ENCODE results near the gene SSTR5.

DNA sequence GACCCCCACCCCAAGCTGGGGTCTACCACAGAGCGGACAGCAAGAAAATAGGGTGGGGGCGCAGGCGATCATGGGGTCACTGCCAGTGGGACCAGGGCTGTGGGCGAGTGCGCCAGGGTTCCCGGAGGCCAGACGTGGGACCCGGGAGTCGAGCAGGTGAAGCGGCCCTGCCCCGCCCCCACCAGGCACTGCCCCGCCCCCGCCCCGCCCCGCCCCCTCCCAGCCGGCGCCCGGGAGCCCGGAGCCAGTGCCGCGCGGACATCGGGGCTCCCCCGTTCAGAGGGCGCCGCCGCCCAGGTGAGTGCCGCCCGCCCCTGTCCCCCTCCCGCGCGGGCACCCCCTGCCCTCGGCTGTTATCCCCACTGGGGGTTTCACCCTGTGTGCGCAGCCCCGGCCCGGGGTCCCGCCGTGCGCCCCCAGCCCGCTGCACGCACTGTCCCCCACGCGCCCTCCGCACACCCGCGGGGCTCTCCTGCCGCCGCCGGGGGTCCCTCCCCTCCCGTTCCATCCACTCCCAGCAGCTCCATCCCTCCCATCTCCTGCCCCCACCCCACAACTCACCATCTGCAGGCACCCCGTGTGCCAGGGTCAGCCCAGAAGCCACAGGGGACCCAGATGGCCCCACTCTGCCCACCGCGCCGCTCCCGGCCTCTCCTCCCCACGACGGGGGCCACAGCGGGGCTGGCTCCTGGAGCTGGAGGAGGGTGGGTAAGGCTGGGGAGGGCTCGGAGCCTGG, at the start of gene SSTR5:
- TF ChIP-seq, protein P1, sequence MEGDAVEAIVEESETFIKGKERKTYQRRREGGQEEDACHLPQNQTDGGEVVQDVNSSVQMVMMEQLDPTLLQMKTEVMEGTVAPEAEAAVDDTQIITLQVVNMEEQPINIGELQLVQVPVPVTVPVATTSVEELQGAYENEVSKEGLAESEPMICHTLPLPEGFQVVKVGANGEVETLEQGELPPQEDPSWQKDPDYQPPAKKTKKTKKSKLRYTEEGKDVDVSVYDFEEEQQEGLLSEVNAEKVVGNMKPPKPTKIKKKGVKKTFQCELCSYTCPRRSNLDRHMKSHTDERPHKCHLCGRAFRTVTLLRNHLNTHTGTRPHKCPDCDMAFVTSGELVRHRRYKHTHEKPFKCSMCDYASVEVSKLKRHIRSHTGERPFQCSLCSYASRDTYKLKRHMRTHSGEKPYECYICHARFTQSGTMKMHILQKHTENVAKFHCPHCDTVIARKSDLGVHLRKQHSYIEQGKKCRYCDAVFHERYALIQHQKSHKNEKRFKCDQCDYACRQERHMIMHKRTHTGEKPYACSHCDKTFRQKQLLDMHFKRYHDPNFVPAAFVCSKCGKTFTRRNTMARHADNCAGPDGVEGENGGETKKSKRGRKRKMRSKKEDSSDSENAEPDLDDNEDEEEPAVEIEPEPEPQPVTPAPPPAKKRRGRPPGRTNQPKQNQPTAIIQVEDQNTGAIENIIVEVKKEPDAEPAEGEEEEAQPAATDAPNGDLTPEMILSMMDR (IDR thresholded peaks at IDR 0.05): no peak
- no peak for TF ChIP-seq EP300 (IDR thresholded peaks at IDR 0.05)
- TF ChIP-seq POLR2A (IDR thresholded peaks at IDR 0.05): no peak

Measured in upper lobe of left lung (tissue), 4 donors.